Measurements from ENCODE around the gene CYBRD1. TPM values are rescaled to one million over a fixed set of nuclear protein-coding genes. Genes with fewer than 3 reads are reported as not detected.
"Not testable (repeated sequence)": the region's sequence is repeated elsewhere in the genome, so short reads cannot be mapped to it uniquely, and the experiment has no call there.

CYBRD1 gene
- total RNA-seq, 4 donors from 2014 or later = 5.7 to 176 (median 45.7) TPM

DNA sequence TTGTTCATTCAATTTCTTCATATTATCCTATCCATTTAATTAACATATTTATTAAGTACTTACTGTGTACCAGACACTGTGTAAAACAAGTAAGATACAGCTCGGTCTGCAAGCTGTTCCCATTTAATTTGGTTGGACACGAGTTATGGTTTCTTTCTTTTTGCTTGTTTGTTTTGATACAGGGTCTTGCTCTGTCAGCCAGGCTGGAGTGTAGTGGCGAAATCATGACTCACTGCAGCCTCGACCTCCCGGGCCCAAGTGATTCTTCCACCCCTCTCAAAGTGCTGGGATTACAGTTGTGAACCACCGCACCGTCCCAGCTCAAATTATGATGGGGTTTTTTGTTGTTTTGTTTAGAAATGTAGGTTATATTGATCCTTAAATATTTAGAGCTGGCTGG, 9.0 kb downstream of the CYBRD1 start:
- H3K9me3 ChIP-seq = no peaks in the 10 kb centered on the region
- H3K27me3 ChIP-seq = no peaks in the 10 kb centered on the region
- no peak for DNase-seq
- no peak for TF ChIP-seq POLR2A (IDR thresholded peaks at IDR 0.05)
- no peak for TF ChIP-seq CTCF (IDR thresholded peaks at IDR 0.05)
- H3K27ac ChIP-seq = peak overlapping the region in 2 of 4 donors; percentile 14 to 46
- no peaks in the 10 kb centered on the region for H3K36me3 ChIP-seq
- 37 to 46% methylated on average over 7 of the region's 7 CpGs for WGBS, 2 donors
- no peak overlapping the region for H3K4me3 ChIP-seq
- peaks cover 0 to 41% (median 7%) of the 10 kb centered on the region in 3 donors for H3K4me1 ChIP-seq
- intact Hi-C loops (cut with DNase I) = no loop called here

GRCh38 chr2:171531836-171532450, 9.7 kb downstream of the CYBRD1 start:
- Histone ChIP-seq H3K4me1 (peaks cover 0 to 34% (median 7%) of the 10 kb centered on the region in 3 donors), H3K4me3 (no peak overlapping the region), H3K9me3 (no peaks in the 10 kb centered on the region), H3K27ac (peak overlapping the region in 2 of 4 donors; percentile 14 to 46), H3K27me3 (no peaks in the 10 kb centered on the region), H3K36me3 (no peaks in the 10 kb centered on the region)
- WGBS, 2 donors = 39 to 48% methylated on average over 3 of the region's 3 CpGs
- TF ChIP-seq POLR2A (IDR thresholded peaks at IDR 0.05) (no peak), CTCF (IDR thresholded peaks at IDR 0.05) (no peak)
- no peak for DNase-seq
- intact Hi-C loops (cut with DNase I) = no loop called here

DNA sequence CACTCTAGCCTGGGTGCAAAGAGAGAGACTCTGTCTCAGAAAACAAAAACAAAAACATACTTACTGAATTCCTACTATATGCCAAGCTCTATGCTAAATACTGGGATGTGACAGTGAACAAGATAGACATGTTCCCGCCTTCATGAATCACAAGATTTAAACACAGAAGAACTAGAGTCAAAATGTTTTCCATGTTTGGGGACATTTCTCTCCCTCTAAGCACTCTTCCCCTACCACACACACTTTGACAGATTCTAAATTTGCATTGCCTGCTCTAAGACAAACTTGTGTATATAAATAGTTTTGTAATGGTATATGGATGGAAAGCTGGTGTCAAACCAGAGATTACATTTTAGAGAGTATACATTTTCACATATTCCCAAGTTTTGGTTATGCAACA, 11.1 kb downstream of the CYBRD1 start:
- Histone ChIP-seq H3K27me3 (no peaks in the 10 kb centered on the region), H3K36me3 (no peaks in the 10 kb centered on the region), H3K9me3 (no peaks in the 10 kb centered on the region), H3K4me1 (peaks cover 0 to 28% (median 7%) of the 10 kb centered on the region in 3 donors), H3K27ac (no peak overlapping the region), H3K4me3 (no peak overlapping the region)
- WGBS, 2 donors = 90 to 100% methylated on average over 1 of the region's 1 CpG
- DNase-seq = no peak
- intact Hi-C loops (cut with DNase I) = no loop called here
- TF ChIP-seq POLR2A (IDR thresholded peaks at IDR 0.05) (no peak), CTCF (IDR thresholded peaks at IDR 0.05) (no peak)

DNA sequence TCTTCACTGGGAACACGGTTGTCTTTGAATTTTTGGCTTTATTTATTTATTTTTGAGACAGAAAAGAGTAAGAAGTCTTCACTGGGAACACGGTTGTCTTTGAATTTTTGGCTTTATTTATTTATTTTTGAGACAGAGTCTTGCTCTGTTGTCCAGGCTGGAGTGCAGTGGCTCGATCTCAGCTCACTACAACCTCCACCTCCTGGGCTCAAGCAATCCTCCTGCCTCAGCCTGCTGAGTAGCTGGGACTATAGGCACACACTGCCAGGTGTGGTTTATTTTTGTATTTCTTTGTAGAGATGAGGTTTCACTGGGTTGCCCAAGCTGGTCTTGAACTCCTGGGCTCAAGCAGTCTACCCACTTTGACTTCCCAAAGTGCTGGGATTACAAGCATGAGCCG, 13.3 kb downstream of the CYBRD1 start:
- intact Hi-C loops (cut with DNase I); H3K36me3 ChIP-seq; DNase-seq; H3K9me3 ChIP-seq; H3K27me3 ChIP-seq; H3K27ac ChIP-seq; H3K4me3 ChIP-seq: not testable (repeated sequence)
- WGBS, 2 donors = 83 to 85% methylated on average over 4 of the region's 4 CpGs
- H3K4me1 ChIP-seq = peaks cover 0 to 22% (median 6%) of the 10 kb centered on the region in 3 donors

GRCh38 chr2:171540437-171540836, 18.2 kb downstream of the CYBRD1 start:
- Histone ChIP-seq H3K9me3 (no peaks in the 10 kb centered on the region), H3K4me1 (peaks cover 0 to 5% (median 0%) of the 10 kb centered on the region in 3 donors), H3K27me3 (no peaks in the 10 kb centered on the region), H3K4me3 (no peak overlapping the region), H3K27ac (no peak overlapping the region), H3K36me3 (peaks cover 0 to 18% (median 0%) of the 10 kb centered on the region in 3 donors)
- TF ChIP-seq CTCF (IDR thresholded peaks at IDR 0.05) (no peak), POLR2A (IDR thresholded peaks at IDR 0.05) (no peak)
- 77 to 90% methylated on average over 2 to 4 of the region's 4 CpGs for WGBS, 2 donors
- DNase-seq = no peak
- intact Hi-C loops (cut with DNase I) = no loop called here

All from esophagus squamous epithelium (tissue), 5 donors.